Spleen (tissue), 7 donors: Measurements from ENCODE around the gene IGFL1.

Source experiments
- POLR2AphosphoS5 ChIP-seq, 3 donors: sonication (generic); formaldehyde crosslinking; IDR thresholded peaks; one replicate each; pipeline ENCODE4 v1.5.1; 2017; ENCODE audit warnings: antibody characterized with exemption in 3 of 3
- TF ChIP-seq, protein P1 (sequence below), 11 experiments: fragments of 200-600 bp in 7 of 11; fragments of 450-650 bp in 4 of 11; sonication (generic) in 4 of 11; IDR thresholded peaks in 8 of 11; conservative IDR thresholded peaks in 3 of 11; 1 replicate in 7 of 11; 2 replicates in 4 of 11; pipeline versions ENCODE4 v1.4.0 to v1.8.0; 2016 to 2021; ENCODE audit warnings: antibody characterized with exemption in 11 of 11, inconsistent platforms in 4 of 11, mild to moderate bottlenecking in 1 of 11
- donor health status: DM: no; HTN: no; CAD: no; lungs with moderate emphysema.
- donor health status: DM: no; HTN: no; CAD: no.
- donor health status: DM: no; HTN: no; CAD: no.

- TF ChIP-seq, protein P1, sequence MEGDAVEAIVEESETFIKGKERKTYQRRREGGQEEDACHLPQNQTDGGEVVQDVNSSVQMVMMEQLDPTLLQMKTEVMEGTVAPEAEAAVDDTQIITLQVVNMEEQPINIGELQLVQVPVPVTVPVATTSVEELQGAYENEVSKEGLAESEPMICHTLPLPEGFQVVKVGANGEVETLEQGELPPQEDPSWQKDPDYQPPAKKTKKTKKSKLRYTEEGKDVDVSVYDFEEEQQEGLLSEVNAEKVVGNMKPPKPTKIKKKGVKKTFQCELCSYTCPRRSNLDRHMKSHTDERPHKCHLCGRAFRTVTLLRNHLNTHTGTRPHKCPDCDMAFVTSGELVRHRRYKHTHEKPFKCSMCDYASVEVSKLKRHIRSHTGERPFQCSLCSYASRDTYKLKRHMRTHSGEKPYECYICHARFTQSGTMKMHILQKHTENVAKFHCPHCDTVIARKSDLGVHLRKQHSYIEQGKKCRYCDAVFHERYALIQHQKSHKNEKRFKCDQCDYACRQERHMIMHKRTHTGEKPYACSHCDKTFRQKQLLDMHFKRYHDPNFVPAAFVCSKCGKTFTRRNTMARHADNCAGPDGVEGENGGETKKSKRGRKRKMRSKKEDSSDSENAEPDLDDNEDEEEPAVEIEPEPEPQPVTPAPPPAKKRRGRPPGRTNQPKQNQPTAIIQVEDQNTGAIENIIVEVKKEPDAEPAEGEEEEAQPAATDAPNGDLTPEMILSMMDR (IDR thresholded peaks at IDR 0.05 in 8 of 11, conservative IDR thresholded peaks at IDR 0.05 in 3 of 11): no peak
- no peak for TF ChIP-seq POLR2AphosphoS5 (IDR thresholded peaks at IDR 0.05)
Observed at GRCh38 chr19:46271481-46272197, 42.1 kb downstream of the IGFL1 start.
